ENCODE results near the gene LCP2. TPM values are rescaled to one million over a fixed set of nuclear protein-coding genes. Genes with fewer than 3 reads are reported as not detected.

Gene LCP2
- total RNA-seq, 1 experiment from 2014 or later = not detected

DNA sequence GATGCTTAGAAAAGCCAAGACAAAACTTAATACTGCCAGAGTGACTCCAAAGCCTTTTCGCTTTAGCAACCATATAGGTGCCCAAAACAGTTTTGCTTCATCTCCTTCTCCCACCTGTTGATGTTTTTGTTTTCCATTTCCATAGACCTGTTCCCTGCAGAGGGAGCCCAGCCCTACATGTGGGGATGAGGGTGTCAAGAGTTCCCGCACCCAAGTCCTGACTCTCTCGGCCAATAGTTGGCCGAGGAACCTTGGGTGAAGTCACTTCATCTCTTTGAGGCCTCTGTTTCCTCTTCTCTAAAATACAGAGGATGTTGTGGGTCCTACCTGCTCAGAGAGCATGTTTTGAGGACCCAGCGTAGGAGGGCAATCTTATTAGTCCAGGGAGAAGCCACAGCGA is 38.5 kb upstream of the LCP2 start:
- Histone ChIP-seq H4K20me1 (ENCODE audit: control insufficient read depth, insufficient read depth, insufficient read length) (no peaks in the 10 kb centered on the region), H4K8ac (replicated peaks; ENCODE audit: insufficient read length, low read depth, low read length) (no peak overlapping the region), H2BK5ac (ENCODE audit: insufficient read length, low read length) (no peak overlapping the region), H4K5ac (ENCODE audit: insufficient read length, low read depth, low read length) (no peak overlapping the region), H3K9me3 (ENCODE audit: control insufficient read depth, low read depth, low read length) (peaks cover 3% of the 10 kb centered on the region), H3K27me3 (ENCODE audit: insufficient read depth, low read length) (no peaks in the 10 kb centered on the region), H3K79me1 (ENCODE audit: insufficient read depth, low read depth, low read length, poor library complexity, severe bottlenecking) (no peaks in the 10 kb centered on the region), H3K23ac (ENCODE audit: insufficient read length, low read depth, low read length) (no peak overlapping the region), H2BK20ac (ENCODE audit: low read depth, low read length, poor library complexity, severe bottlenecking) (no peak overlapping the region), H3K4me1 (ENCODE audit: insufficient read depth, low read length) (peaks cover 12% of the 10 kb centered on the region; the same call in 1 of the 2 replicates), H3K4ac (ENCODE audit: low read depth, low read length) (no peak overlapping the region), H3T11ph (ENCODE audit: low read length) (no peak overlapping the region), H2BK12ac (ENCODE audit: insufficient read length, low read depth, low read length) (no peak overlapping the region), H3K23me2 (ENCODE audit: insufficient read length, low read depth, low read length, poor library complexity, severe bottlenecking) (no peaks in the 10 kb centered on the region), H2AK5ac (ENCODE audit: insufficient read length, low read length) (no peak overlapping the region), H2AFZ (ENCODE audit: low read length) (no peak overlapping the region), H3K9ac (ENCODE audit: extremely low read depth, insufficient read length, low read length) (no peak overlapping the region), H3K56ac (ENCODE audit: insufficient read length, low read depth, low read length) (no peak overlapping the region), H3K14ac (ENCODE audit: insufficient read depth, low read length) (no peak overlapping the region), H4K91ac (ENCODE audit: insufficient read length, low read depth, low read length) (no peak overlapping the region), H3K4me2 (ENCODE audit: insufficient read depth, insufficient read length, low read length) (no peak overlapping the region), H3K18ac (ENCODE audit: insufficient read length, low read depth, low read length) (no peak overlapping the region), H2BK15ac (ENCODE audit: low read depth, low read length) (no peak overlapping the region), H3K79me2 (ENCODE audit: insufficient read depth, low read length) (no peaks in the 10 kb centered on the region), H3K27ac (ENCODE audit: insufficient read length, low read depth, low read length) (no peak overlapping the region), H2BK120ac (ENCODE audit: low read depth, low read length, poor library complexity, severe bottlenecking) (no peak overlapping the region)
- peaks cover 5 to 7% of the 10 kb centered on the region in 2 experiments; a peak in 3 of 5 replicates for H3K9me3 Mint-ChIP-seq
- no peak overlapping the region for H3K27ac Mint-ChIP-seq
- peaks cover 72 to 84% of the 10 kb centered on the region in 2 experiments for H3K4me1 Mint-ChIP-seq
- no peak overlapping the region for H3K4me3 Mint-ChIP-seq
- TF ChIP-seq, protein P1, sequence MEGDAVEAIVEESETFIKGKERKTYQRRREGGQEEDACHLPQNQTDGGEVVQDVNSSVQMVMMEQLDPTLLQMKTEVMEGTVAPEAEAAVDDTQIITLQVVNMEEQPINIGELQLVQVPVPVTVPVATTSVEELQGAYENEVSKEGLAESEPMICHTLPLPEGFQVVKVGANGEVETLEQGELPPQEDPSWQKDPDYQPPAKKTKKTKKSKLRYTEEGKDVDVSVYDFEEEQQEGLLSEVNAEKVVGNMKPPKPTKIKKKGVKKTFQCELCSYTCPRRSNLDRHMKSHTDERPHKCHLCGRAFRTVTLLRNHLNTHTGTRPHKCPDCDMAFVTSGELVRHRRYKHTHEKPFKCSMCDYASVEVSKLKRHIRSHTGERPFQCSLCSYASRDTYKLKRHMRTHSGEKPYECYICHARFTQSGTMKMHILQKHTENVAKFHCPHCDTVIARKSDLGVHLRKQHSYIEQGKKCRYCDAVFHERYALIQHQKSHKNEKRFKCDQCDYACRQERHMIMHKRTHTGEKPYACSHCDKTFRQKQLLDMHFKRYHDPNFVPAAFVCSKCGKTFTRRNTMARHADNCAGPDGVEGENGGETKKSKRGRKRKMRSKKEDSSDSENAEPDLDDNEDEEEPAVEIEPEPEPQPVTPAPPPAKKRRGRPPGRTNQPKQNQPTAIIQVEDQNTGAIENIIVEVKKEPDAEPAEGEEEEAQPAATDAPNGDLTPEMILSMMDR (conservative IDR thresholded peaks at IDR 0.05) = no peak
- WGBS (ENCODE audit: extremely low coverage, insufficient read length, low lambda C conversion rate) = no CpG with 5 or more reads among the region's 6 CpGs
- no peak for DNase-seq
- peaks cover 4% of the 10 kb centered on the region for H3K27me3 Mint-ChIP-seq (ENCODE audit: low read depth)
- peaks cover 0 to 9% (median 0%) of the 10 kb centered on the region in 3 experiments; a peak in 2 of 7 replicates for H3K36me3 Mint-ChIP-seq (ENCODE audit: insufficient read depth in 1 of 3, low read depth in 3 of 3)

All from H9 (cell line).